GM21381 (cell line): ENCODE measurements around the gene SNX32.

Experiments used
- ATAC-seq: cut with Tn5 transposase; IDR thresholded peaks from one replicate; pipeline ENCODE4 v1.9.1; 2021; ENCODE audit warnings: mild to moderate bottlenecking, moderate library complexity; ENCODE audit not compliant: unreplicated experiment

SNX32 gene

GRCh38 chr11:65833297-65834030 is at the start of gene SNX32:
Gene SNX32 (plus strand): TSS chr11:65833963. CDS start chr11:65834066, 103 bp downstream.
- ATAC-seq = peak; percentile 89

DNA sequence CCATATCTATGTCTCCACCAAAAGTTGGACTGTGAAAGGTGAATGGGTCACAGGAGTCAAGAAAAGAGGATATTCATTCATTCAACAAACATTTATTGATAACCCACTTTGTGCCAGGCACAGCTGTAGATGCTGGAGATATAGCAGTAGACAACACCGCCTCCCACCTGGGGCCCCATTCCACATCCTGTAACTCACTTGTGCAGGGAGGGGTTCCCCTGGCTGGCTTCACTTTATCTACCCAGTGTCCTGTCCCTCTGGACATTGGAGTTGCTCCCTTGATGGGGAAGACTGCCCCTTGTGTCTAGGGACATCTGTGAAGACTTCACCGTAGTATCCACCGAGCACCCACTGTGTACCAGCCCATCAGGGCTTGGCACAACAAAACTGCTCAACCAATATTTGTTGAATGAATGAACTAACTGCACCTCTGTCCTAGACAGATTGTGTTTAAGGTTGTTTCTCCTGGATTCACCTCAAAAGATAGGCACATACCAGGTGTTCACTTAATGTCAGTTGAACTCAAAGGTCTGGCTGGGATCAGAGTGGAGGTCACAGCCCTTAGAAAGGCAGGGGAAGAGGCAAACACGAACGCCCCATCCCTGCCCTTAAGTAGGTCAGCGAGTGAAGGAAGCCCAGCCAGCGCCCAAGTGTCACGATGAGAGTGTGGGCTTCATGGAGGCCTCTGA is 48.3 kb upstream of the SNX32 start:
- ATAC-seq = no peak

- no peak for ATAC-seq
Observed at GRCh38 chr11:65786008-65786785, 47.6 kb upstream of the SNX32 start.

DNA sequence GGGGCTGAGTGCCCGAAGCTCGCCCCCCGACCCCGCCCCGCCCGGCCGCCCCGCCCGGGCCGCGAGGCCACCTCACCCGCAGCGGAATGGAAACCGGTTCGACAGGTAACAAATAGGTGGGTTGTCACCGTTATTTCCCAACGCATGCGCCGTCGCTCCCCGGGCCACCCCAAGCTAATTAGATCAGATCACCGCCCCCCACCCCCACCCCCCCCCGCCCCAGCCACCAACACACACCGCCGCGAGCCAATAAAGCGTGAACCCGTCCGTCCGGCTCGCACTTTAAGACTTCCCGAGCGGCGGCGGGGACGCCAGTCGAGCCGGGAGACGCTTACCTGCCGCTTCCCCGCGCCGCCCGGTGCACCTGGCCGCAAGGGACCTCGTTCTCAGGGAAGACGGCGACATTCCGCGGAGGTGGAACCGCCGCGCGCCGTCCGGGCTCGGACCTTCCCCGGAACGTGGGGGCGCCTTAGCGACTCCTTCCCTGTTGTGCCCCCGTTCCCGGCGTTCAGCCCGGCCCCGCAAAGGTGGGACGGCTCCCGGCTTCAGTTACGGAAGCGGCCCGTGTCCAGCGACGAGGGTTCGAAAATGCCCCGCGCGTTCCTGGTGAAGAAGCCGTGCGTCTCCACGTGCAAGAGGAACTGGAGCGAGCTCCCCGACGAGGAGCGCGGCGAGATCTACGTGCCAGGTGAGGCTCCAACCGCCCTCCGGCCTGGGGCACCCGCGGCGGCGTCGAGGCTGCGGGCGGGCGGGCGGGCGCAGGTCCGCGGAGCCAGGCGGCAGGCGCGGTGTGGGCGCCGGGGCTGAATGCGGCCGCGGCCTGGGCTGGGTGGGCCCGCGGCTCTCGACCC is 46.8 kb upstream of the SNX32 start, which contains the start of gene OVOL1:
Gene OVOL1, plus strand, starts transcription at position 278 of the 851 bp plus-strand sequence. Its CDS starts 311 bp downstream, at position 589.
- no peak for ATAC-seq

DNA sequence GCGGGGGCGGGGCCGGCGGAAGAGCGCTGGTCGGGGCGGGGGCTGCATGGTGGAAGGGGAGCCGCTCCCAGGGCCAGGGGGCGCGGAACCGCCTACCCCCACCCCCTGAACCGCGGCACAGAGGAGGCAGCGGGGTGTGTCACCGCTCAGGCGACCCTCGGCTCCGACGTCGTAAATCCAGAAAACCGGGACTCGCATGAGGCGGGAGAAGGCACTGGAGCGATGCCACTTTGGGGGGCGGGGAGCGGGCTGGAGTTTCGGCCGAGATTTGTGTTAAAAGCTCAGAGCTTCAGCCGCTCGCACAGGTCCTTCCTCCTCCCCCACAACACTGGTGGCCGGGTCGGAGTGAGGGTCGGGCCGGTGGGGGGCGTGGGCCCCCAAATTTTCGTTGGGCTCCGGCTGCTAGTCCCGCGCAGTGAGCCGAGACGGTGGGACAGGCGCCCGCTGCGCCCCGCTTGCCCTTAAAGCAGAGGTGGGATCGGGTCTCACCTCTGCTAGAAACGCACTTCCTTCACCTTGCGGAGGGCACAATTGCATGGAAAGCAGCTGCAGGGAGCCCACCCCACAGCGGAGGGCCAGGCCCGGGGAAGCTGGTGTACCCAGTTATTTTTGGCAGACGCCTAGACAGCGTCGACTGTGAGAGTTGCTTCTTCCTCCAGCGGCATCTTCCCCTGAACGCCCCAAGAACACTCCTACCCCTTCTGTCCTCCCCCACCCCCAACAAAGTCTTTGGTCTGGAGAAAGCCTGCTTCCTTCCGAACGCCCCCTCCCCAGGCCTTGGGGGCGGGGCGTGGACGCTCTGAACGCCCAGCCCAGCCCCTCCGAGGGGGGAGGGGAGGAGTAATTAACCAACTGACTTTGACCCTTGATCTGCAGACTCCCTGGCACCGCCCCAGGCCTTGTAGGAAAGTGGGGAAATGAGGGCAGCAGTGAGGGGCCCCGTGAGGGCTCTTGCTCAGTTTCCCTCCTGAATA is 45.8 kb upstream of the SNX32 start:
- ATAC-seq = no peak

GRCh38 chr11:65788821-65789220 is 44.9 kb upstream of the SNX32 start:
- ATAC-seq = no peak

- ATAC-seq = no peak
Observed at GRCh38 chr11:65789230-65790103, 44.3 kb upstream of the SNX32 start.

DNA sequence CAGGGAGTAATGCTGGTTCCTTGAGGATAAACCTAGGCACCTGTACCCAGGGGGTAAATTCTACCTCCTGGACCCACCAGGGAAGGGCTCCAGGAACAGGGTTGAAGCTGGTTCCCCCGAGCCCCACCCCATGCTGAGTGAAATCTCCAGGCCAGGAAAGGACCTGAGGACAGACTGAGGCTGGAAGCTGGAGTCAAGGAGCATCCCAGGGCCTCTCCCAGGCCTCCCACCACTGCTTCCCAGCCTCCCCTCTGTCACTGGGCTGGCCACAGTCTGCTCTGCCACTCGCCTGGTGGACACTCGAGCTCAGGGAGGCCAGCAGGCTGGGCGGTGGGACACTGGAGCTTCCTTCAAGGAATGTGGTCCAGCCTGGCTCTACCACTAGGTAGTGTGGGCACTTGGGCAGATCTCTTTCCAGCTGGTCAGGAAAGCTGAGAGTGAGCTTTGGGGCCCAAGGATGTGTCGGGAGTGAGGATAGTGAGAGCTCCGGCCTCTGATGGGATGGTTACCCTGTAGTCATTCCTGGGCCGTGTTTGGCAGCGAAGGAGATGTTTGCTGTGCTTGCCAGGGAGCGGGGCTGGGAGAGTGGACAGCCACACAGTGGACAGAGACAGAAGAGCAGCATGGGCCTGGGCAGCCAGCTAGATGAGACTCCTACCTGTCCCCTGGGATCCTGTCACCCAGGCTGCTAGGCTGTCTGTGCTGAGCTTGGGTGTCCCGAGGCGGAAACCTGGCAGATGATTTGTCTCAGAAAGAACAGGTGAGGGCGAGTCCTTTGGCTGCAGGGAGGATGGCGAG is 43.5 kb upstream of the SNX32 start:
- ATAC-seq = no peak

DNA sequence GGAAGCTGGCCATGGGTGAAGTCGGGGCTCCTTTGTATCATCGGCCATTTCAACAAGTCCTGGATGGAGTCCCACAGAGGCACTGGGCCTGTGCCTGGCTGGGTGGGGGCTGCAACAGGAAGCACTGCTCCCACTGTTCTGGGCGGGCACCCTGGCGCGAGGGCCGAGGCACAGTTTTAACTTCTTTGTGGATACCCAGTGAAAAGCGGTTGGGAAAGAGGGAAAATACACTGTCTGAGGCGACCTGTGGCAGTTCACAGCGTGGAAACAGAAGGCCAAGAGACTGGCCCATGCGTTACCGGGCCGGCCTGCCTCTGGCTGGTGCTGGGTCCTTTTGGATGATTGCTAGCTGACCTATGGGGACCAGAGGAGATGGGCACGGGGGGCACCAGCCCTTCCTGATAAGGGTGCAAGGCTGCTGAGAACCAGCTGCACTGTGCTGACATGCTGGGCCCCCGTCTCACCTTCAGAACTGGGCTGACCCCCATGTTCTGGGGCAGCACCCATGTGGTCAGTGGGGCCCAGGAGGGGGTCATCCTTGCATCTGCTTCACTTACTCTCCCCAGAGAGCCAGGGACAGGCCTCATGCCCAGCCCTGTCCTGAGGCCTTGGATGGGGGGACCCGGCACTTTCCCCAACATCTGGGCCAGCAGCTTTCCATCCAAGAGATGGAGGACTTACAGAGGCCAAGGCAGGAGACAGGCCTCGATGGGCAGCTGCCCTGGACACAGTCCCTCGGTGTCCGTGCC is 42.7 kb upstream of the SNX32 start:
- ATAC-seq = no peak

GRCh38 chr11:65791719-65792213 is 42.0 kb upstream of the SNX32 start:
- no peak for ATAC-seq

DNA sequence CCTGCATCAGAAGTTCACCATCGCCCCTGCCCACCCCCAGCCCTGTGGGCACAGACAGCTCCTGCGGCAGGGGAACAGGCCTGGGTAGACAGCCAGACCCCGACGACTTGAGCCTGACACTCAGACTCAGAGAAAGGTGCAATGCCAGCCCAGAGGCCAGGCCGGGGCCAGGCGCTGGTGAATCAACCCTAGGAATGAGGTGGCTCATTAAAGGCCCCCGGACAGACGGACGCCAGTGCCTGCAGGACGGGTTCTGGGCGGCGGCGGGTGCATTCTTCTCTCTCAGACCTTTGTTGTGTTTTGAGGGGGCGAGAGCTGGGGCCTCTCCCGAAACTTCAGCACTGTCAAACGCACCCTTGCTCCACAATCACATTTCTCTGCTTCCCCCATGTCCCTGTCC is 41.3 kb upstream of the SNX32 start:
- no peak for ATAC-seq

- ATAC-seq = no peak
Observed at GRCh38 chr11:65793144-65793581, 40.6 kb upstream of the SNX32 start.

GRCh38 chr11:65793625-65794400 is 40.0 kb upstream of the SNX32 start:
- no peak for ATAC-seq

DNA sequence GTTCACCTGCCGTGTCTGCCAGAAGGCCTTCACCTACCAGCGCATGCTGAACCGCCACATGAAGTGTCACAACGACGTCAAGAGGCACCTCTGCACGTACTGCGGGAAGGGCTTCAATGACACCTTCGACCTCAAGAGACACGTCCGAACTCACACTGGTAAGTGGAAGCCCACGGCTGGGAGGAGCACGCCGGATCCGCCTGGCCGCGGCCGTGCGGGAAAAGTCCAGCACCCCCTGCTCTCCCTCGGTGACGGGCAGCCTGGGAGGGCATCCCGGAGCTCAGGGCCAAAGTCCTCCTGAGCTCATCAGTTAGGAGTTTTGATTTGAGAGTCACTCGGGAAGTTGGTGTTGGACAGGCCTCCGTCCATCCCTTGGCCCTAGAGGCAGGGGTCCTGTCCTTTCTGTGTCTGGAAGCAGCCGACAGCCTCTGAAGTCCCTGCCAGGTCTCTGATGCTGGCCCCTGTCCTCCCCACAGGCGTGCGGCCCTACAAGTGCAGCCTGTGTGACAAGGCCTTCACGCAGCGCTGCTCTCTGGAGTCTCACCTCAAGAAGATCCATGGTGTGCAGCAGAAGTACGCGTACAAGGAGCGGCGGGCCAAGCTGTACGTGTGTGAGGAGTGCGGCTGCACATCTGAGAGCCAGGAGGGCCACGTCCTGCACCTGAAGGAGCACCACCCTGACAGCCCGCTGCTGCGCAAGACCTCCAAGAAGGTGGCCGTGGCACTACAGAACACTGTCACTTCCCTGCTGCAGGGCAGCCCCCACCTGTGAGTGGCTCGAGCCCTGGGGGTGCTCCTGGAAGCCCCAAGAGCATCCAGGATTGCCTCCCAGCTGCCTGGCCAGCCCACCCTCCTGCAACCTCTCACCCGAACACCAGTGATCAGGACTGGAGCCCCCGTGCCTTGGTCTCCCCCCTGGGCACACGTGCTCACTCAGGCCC is 38.9 kb upstream of the SNX32 start:
- no peak for ATAC-seq
